Urothelium cell line (cell line): ENCODE results near the gene ZNF487.
"Not testable (repeated sequence)": the region's sequence is repeated elsewhere in the genome, so short reads cannot be mapped to it uniquely, and the experiment has no call there.

Experiments used
- DNase-seq: peaks from one replicate; pipeline ENCODE4 v3.0.0; 2011; ENCODE audit warnings: low spot score, mixed read lengths
- FAIRE-seq: peaks from 2 replicates; lab custom pipeline; 2011; peaks lifted over from hg19 to GRCh38; lab: Jason Lieb, UNC

ZNF487 gene

GRCh38 chr10:43403911-43404703 is 32.8 kb upstream of the ZNF487 start:
- FAIRE-seq: no peak

GRCh38 chr10:43404704-43405084 is 32.2 kb upstream of the ZNF487 start:
- DNase-seq: no peak
- FAIRE-seq: no peak

More at GRCh38 chr10:43403911-43404703, 32.8 kb upstream of the ZNF487 start:
- no peak for DNase-seq

- DNase-seq (peak; percentile 76), FAIRE-seq (no peak)
Observed at GRCh38 chr10:43407148-43407575, 29.7 kb upstream of the ZNF487 start.

DNA sequence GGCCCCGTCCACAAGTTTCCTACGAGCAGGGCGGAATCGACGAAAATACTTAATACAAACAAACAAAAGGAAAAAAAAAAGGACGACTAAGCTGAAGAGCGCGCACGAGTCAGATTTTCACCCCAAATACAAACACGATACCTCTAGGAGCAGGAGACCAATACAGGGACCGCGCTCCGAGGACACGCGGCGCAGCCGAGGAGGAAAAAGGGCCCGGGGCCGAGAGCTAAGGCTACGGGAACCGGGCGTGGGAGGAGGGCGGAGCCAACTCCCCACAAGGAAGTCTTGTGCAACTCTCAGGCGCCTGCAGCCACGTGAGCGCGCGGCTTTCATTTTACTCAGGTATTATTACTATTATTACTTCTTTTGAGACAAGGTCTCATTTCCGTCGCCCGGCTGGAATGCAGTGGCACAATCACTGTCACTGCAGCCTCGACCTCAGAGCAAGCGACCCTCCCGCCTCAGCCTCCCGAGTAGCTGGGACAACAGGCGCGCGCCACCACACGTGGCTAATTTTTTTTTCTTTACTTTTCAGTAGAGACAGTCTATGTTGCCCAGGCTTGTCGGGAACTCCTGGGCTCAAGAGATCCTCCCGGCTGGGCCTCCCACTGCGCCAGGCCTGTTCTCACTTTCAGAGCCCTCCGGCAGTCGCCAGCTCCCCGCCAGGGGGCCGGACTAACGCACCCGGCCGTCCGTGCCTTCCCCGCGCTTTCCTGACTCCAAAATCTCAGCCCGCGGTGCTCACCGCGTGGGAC is 29.2 kb upstream of the ZNF487 start:
- FAIRE-seq (no peak), DNase-seq (peak; percentile 93)

DNA sequence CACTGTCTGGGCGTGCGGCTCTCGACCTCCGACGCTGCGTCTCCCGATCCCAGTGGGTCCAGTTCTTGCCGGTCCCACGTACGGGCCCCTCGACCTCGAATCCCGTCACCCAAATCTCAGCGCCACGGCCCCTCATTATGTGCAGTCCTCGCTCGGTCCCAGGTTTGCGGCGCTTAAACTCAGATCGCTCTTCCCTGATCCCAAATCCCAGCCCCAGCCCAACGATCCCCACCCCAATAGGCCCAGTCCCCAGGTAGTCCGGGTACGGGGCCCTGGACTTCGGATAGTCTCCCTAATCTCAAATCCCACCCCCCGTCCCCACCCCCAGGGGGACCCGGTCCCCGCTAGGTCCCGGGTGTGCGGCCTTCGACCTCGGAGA is 28.6 kb upstream of the ZNF487 start:
- DNase-seq (no peak), FAIRE-seq (no peak)

DNA sequence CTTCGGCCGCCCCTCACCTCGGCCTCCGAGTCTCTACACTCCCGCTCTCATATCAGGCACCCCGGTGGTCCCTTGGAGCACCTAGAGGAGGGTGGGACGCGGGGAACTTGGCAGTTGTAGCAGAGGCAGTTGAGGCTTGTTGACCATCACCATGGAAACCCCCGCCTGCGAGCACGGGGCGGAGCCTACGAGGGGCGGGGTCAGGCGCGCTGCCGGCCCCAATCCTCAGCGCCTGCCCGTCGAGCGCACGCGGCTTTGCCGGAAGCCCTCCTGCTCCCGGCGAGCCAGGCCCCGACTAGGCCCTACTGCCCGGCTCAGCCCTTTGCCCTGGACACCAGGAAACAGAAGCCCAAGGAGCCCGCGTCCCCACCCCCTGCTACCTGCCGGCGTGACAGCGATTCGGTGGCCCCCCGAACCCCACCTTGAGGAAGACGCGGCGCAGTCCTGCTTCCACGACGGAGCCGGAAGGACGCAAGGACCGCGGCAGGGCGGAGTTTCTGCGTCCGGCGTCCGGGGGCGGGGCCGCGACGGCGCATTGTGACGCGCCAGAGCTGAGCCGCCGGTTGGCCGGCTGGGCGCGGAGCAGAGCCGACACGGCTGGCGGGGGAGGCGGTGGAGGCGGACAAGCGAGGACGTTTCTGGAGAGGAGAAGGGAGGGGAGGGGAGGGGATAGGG is 28.1 kb upstream of the ZNF487 start, which contains the start of gene HNRNPF:
TSS of gene HNRNPF (minus strand) at position 477 of the 675 bp plus-strand sequence. CDS start 21,302 bp downstream, outside the sequence.
- DNase-seq (peak; percentile 99), FAIRE-seq (peak; percentile 97)

- FAIRE-seq: no peak
- DNase-seq: peak; percentile 44
Observed at GRCh38 chr10:43409385-43410109, 27.4 kb upstream of the ZNF487 start.

GRCh38 chr10:43410345-43410744 is 26.6 kb upstream of the ZNF487 start:
- DNase-seq (no peak), FAIRE-seq (no peak)

GRCh38 chr10:43411536-43411935 is 25.4 kb upstream of the ZNF487 start:
- DNase-seq (no peak), FAIRE-seq (no peak)

- FAIRE-seq: no peak
Observed at GRCh38 chr10:43415544-43415943, 21.4 kb upstream of the ZNF487 start.

DNA sequence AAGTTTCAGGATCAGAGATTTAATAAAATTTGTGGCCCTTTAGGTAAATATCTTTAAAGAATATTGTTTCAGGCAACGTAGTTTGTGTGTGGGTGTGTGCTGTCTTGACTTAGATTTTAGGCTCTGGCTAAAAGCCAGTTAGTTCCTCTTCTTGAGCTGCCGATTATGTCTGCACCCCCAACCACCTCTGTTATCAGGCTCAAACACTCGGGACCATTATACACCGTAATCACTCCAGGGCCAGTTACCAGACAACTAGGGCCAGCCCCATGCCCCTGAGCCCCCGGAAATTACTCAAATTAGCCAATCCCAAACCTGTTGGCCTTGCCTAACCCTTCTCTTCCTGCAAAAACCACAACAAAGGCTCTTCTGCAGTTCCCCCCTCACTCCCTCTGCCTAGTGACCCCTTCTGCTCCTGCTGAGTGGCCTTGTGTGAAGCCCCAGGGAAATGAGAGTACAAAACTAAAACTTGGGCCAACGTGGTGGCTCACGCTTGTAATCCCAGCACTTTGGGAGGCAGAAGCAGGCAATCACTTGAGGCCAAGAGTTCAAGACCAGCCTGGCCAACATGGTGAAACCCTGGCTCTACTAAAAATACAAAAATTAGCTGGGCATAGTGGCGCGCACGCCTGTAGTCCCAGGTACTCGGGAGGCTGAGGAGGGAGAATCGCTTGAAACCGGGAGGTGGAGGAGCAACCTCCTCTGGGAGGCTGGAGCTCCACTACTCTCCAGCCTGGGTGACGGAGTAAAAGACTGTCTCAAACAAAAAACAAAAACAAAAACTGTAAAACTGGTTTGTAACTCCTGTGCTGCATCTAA is 18.8 kb upstream of the ZNF487 start:
- FAIRE-seq (no peak), DNase-seq (peak; percentile 35)

More at GRCh38 chr10:43415544-43415943, 21.4 kb upstream of the ZNF487 start:
- DNase-seq: no peak

- DNase-seq (no peak), FAIRE-seq (no peak)
Observed at GRCh38 chr10:43419997-43420368, 16.9 kb upstream of the ZNF487 start.

DNA sequence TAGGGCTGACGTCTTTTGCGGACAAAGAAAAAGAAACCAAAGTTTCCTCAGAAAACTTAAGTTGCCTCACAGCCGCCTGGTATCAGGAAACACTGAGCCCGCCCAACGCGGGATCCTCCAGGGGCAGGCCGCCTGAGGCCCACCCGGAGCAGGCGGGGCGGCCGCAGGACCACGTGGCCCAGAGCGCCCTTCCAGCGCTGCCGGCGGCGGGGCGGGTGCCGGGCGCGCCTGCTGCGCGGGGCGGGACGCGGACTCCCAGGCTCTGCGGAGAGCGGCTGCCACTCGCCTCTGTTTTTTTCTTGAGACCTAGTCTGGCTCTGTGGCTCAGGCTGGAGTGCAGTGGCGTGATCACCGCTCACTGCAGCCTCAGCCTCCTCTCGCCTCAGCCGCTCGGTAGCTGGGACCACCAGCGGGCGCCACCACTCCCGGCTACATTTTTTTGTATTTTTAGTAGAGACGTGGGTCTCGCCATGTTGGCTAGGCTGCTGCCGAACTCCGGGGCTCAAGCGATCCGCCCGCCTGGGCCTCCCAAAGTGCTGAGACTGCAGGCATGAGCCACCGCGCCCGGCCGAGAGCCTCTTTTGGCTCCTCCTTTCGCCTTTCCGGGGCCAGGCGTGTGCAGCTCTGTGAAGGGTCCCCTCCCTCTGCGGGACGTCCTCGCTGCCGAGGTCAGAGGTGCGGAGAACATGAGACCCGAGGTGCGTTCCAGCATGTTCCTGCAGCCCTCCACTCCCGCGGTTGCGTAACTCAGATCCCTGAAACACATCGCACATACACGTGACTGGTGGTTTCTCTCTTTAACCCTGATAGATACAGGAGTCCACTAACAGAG is 16.3 kb upstream of the ZNF487 start:
- peak; percentile 86 for DNase-seq
- peak; percentile 77 for FAIRE-seq

DNA sequence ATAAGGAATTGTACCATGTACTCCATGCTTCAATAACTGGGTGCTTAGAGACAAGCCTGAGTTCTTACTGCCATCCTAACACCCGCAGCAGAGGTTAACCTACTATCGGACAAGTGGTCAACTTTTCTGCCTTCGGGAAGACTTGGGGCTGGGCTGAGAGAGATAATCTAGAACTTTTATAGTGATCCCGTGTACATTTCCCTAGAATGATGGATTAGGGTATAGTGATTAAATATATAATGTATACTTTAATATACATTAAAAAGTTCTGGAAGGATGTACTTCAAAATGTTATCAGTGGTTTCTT is 15.8 kb upstream of the ZNF487 start:
- no peak for FAIRE-seq

DNA sequence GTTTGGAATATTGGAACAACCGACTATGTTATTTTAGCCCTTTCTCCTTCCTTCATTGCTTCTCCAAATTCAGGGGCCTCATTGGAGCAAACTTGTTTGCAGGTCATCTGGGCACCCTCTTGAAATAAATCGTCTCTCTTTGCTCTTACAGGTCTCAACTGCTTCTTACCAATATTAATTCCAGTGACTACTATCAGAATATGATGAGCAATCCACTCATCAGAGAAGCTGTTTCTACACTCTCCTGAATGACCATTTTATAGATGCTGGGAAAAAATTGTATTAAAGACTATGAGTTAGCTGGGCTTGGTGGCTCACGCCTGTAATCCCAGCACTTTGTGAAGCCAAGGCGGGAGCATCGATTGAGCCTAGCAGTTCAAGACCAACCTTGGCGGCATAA is 15.4 kb upstream of the ZNF487 start:
- DNase-seq (no peak), FAIRE-seq (no peak)

More for the DNA sequence above, 15.8 kb upstream of the ZNF487 start:
- no peak for DNase-seq

DNA sequence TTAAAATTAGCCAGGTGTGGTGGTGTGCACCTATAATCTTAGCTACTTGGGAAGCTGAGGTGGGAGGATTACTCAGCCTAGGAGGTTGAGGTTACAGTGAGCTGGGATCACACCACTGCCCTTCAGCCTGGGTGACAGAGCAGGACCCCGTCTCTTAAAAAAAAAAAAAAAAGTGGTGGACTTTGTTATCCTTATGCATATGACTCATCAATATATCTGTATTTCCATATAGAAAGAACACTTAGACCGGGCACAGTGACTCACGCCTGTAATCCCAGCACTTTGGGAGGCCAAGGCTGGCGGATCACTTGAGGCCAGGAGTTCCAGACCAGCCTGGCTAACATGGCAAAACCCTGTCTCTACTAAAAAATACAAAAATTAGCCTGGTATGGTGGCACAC is 15.0 kb upstream of the ZNF487 start:
- FAIRE-seq, DNase-seq: not testable (repeated sequence)

- DNase-seq (no peak), FAIRE-seq (no peak)
Observed at GRCh38 chr10:43424416-43424815, 12.5 kb upstream of the ZNF487 start.

DNA sequence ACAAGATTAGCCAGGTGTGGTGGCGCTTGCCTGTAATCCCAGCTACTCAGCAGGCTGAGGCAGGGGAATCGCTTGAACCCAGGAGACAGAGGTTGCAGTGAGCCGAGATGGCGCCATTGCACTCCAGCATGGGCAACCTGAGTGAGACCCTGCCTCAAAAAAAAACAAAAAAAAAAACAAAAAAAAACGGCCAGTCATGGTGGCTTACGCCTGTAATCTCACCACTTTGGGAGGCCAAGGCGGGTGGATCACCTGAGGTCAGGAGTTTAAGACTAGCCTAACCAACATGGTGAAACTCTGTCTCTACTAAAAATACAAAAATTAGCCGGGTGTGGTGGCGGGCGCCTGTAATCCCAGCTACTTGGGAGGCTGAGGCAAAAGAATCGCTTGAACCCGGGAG is 10.4 kb upstream of the ZNF487 start:
- FAIRE-seq, DNase-seq: not testable (repeated sequence)

GRCh38 chr10:43427166-43427825 is 9.6 kb upstream of the ZNF487 start:
- FAIRE-seq (no peak), DNase-seq (no peak)
